Activated CD4-positive, alpha-beta T cell treated with anti-CD3 and anti-CD28 coated beads for 36 hours (primary cell): Measurements from ENCODE around the gene NCAPD3. TPM values are rescaled to one million over a fixed set of nuclear protein-coding genes. Genes with fewer than 3 reads are reported as not detected.

Experiments
- ATAC-seq: fragments of 200-7000 bp; cut with Tn5 transposase; one replicate; pipeline ENCODE4 v1.10.0; 2021; ENCODE audit warnings: mild to moderate bottlenecking, moderate library complexity
- CTCF ChIA-PET: fragments of 350-600 bp; sonication (Branson Sonifier 250); formaldehyde crosslinking; loops from one replicate; lab custom pipeline; 2021; ENCODE audit warnings: antibody characterized with exemption; lab: Charles Lee
- POLR2A ChIA-PET: fragments of 350-600 bp; sonication (Branson Sonifier 250); formaldehyde crosslinking; loops from one replicate; lab custom pipeline; 2021; ENCODE audit warnings: antibody characterized with exemption, inconsistent platforms; lab: Charles Lee
- DNase-seq: peaks from one replicate; pipeline ENCODE4 v3.0.0-alpha.2; 2020
- H3K27ac Mint-ChIP-seq: one replicate; pipeline ENCODE4 v1.8.0; 2021; ENCODE audit warnings: mixed read lengths
- H3K27me3 Mint-ChIP-seq: one replicate; pipeline ENCODE4 v1.8.0; 2021; ENCODE audit warnings: mixed read lengths
- H3K36me3 Mint-ChIP-seq: one replicate; pipeline ENCODE4 v1.8.0; 2021; ENCODE audit warnings: low read depth, mixed read lengths
- H3K4me1 Mint-ChIP-seq: one replicate; pipeline ENCODE4 v1.8.0; 2021; ENCODE audit warnings: mixed read lengths
- H3K4me3 Mint-ChIP-seq: one replicate; pipeline ENCODE4 v1.8.0; 2021; ENCODE audit warnings: mild to moderate bottlenecking, moderate library complexity, mixed read lengths
- H3K9me3 Mint-ChIP-seq: one replicate; pipeline ENCODE4 v1.8.0; 2021; ENCODE audit warnings: low read depth, mixed read lengths
- intact Hi-C, 2 experiments: fragments of 100-400 bp; cut with DNase I in 1 of 2; cut with micrococcal nuclease in 1 of 2; formaldehyde crosslinking; loops; one replicate each; pipeline versions ENCODE4 v1.14.2 to v1.15.1; 2022 to 2024; cut with DNase I, micrococcal nuclease
- total RNA-seq, 2 experiments: library from RNA; stranded (reverse); gene quantifications; one replicate each; pipeline ENCODE4 v1.2.3, GENCODE V29; 2021

NCAPD3 gene
- total RNA-seq, 2 experiments from 2014 or later = 78.9 to 92.1 TPM

DNA sequence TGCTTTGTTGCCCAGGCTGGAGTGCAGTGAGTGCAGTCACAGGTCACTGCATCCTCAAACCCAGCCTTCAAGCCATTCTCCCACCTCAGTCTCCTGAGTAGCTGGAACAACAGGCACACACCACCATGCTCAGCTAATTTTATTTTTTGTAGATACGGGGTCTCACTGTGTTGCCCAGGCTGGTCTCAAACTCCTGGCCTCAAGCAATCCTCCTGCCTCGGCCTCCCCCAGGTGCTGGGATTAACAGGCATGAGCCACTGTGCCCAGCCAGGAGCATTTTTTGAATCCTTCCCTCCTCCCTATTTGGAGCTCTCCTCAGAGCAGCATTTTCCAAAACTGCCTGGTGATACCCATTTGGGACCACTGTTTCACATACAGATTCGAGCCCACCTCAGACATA lies 77.2 kb downstream of the NCAPD3 start:
- ATAC-seq (no peak), DNase-seq (no peak)
- no peak overlapping the region for H3K4me3 Mint-ChIP-seq
- H3K27ac Mint-ChIP-seq = no peak overlapping the region
- H3K27me3 Mint-ChIP-seq = no peaks in the 10 kb centered on the region
- H3K9me3 Mint-ChIP-seq = no peaks in the 10 kb centered on the region
- ChIA-PET CTCF (interaction anchor here (0.5 kb wide), 1 partner anchor 65 kb away, joined by 3 read pairs; no protein-coding TSS in a partner anchor), POLR2A (interaction anchor here (0.6 kb wide), 1 partner anchor 96 kb away, joined by 4 read pairs; no protein-coding TSS in a partner anchor)
- H3K4me1 Mint-ChIP-seq = peaks cover 10% of the 10 kb centered on the region
- H3K36me3 Mint-ChIP-seq = peaks cover 26% of the 10 kb centered on the region
- intact Hi-C loops = no loop called here

DNA sequence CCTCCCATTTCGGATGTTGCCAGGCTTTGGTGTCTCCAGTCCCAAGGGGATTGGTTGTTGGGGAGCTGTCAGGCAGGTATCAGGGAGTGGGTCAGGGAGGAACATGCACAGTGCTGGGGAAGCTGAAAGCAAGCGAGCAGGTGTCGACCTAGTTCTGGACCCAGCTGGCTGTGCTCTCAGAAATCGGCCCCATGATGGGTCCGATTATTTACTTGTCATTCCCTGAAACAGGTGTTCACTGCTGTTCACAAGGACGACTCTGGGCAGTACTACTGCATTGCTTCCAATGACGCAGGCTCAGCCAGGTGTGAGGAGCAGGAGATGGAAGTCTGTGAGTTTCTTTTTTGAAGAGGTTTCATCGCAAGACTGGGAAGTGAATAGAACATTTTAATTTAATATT lies 78.1 kb downstream of the NCAPD3 start:
- DNase-seq = no peak
- ATAC-seq = no peak
- H3K4me1 Mint-ChIP-seq = peaks cover 10% of the 10 kb centered on the region
- ChIA-PET POLR2A (no interaction called here), CTCF (no interaction called here)
- peaks cover 20% of the 10 kb centered on the region for H3K36me3 Mint-ChIP-seq
- no peaks in the 10 kb centered on the region for H3K9me3 Mint-ChIP-seq
- H3K27ac Mint-ChIP-seq = no peak overlapping the region
- intact Hi-C loops = no loop called here
- H3K4me3 Mint-ChIP-seq = no peak overlapping the region
- H3K27me3 Mint-ChIP-seq = no peaks in the 10 kb centered on the region

GRCh38 chr11:134144744-134145143 lies 79.0 kb downstream of the NCAPD3 start:
- no peak for DNase-seq
- H3K27ac Mint-ChIP-seq = no peak overlapping the region
- H3K4me3 Mint-ChIP-seq = no peak overlapping the region
- H3K4me1 Mint-ChIP-seq = peaks cover 8% of the 10 kb centered on the region
- ChIA-PET CTCF (interaction anchor here (1.1 kb wide), 1 partner anchor 217 kb away, joined by 4 read pairs; no protein-coding TSS in a partner anchor), POLR2A (no interaction called here)
- intact Hi-C loops = no loop called here
- H3K9me3 Mint-ChIP-seq = no peaks in the 10 kb centered on the region
- no peaks in the 10 kb centered on the region for H3K27me3 Mint-ChIP-seq
- no peak for ATAC-seq
- H3K36me3 Mint-ChIP-seq = peaks cover 20% of the 10 kb centered on the region

DNA sequence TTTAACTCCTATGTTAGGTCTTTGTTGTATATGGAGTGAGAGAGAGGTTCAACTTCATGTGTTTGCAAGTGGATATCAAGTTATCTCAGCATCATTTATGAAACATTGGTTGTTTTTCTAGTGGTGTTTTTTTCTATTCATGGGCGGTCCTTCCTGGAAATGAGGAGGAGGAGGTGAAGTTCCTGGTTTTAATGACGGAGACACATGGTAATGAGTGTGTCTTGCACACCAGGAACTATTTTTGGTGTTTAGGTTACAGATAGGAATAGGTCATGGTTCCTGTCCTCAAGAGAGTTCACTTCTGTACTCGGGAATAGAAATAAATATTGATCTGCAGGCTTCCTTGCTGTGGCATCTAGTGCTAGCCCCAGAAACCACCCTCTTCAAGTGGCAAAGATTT lies 80.0 kb downstream of the NCAPD3 start:
- peaks cover 15% of the 10 kb centered on the region for H3K4me1 Mint-ChIP-seq
- POLR2A ChIA-PET = no interaction called here
- H3K27ac Mint-ChIP-seq = peak overlapping the region; percentile 17
- intact Hi-C loops = no loop called here
- no peaks in the 10 kb centered on the region for H3K27me3 Mint-ChIP-seq
- ATAC-seq = no peak
- H3K9me3 Mint-ChIP-seq = no peaks in the 10 kb centered on the region
- H3K36me3 Mint-ChIP-seq = peaks cover 18% of the 10 kb centered on the region
- no peak overlapping the region for H3K4me3 Mint-ChIP-seq
- no peak for DNase-seq
- CTCF ChIA-PET = interaction anchor here (1.1 kb wide), 1 partner anchor 216 kb away, joined by 4 read pairs; no protein-coding TSS in a partner anchor

DNA sequence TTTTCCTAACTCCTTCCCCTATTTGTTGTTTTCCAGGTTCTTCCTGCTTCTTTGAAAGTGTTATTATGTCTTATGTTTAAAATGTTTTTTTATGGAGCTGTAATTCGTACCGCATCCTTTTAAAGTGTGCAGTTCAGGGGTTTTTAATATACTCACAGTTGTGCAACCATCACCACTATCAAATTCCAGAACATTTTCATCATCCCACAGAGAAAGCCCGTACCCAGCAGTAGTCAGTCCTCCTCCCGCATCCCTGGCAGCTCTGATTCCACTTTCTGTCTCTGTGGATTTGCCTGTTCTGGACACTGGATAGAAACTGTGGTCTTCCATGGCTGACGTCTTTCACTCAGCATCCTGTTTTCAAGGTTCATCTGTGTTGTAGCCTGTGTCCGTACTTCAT lies 81.2 kb downstream of the NCAPD3 start:
- ChIA-PET CTCF (interaction anchor here (1.2 to 1.4 kb wide), 2 partner anchors 84 to 92 kb away, joined by 3 to 7 read pairs; no protein-coding TSS in a partner anchor), POLR2A (no interaction called here)
- intact Hi-C loops = no loop called here
- no peaks in the 10 kb centered on the region for H3K9me3 Mint-ChIP-seq
- H3K4me3 Mint-ChIP-seq = no peak overlapping the region
- ATAC-seq (no peak), DNase-seq (no peak)
- no peak overlapping the region for H3K27ac Mint-ChIP-seq
- no peaks in the 10 kb centered on the region for H3K27me3 Mint-ChIP-seq
- peaks cover 15% of the 10 kb centered on the region for H3K4me1 Mint-ChIP-seq
- peaks cover 15% of the 10 kb centered on the region for H3K36me3 Mint-ChIP-seq

GRCh38 chr11:134140961-134141490 lies 82.7 kb downstream of the NCAPD3 start:
- H3K27me3 Mint-ChIP-seq = no peaks in the 10 kb centered on the region

DNA sequence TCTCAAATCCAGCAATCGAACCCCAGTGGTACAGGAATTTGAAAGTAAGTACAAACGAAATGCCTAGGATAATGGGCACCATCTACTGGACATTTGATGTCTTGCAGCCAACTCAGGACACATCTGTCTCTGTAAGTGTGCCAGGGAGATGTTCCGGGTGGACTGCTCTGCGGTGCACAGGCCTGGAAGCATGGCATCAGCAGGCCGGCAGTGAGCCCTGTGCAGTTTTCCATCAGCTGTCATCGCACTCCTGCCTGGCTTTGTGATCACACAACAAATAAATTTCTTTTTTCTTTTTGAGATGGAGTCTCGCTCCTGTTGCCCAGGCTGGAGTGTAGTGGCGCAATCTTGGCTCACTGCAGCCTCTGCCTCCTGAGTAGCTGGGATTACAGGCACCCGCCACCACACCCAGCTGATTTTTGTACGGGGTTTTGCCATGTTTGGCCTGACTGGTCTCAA lies 83.9 kb downstream of the NCAPD3 start:
- H3K27ac Mint-ChIP-seq = no peak overlapping the region
- intact Hi-C loops = loop anchor here (1.0 to 5.0 kb wide), 4 partner anchors 90 to 213 kb away; no protein-coding TSS in a partner anchor
- no peaks in the 10 kb centered on the region for H3K9me3 Mint-ChIP-seq
- DNase-seq (peak; percentile 67), ATAC-seq (peak; percentile 87)
- H3K4me1 Mint-ChIP-seq = peaks cover 15% of the 10 kb centered on the region
- POLR2A ChIA-PET = no interaction called here
- H3K4me3 Mint-ChIP-seq = no peak overlapping the region
- CTCF ChIA-PET = interaction anchor here (0.7 to 2.9 kb wide), 8 partner anchors 16 to 216 kb away, joined by 3 to 26 read pairs (median 4); partner anchors contain the start of gene JAM3
- H3K36me3 Mint-ChIP-seq = peaks cover 9% of the 10 kb centered on the region
- no peaks in the 10 kb centered on the region for H3K27me3 Mint-ChIP-seq

More at GRCh38 chr11:134140961-134141490, 82.7 kb downstream of the NCAPD3 start:
- Mint-ChIP-seq H3K4me3 (no peak overlapping the region), H3K9me3 (no peaks in the 10 kb centered on the region), H3K4me1 (peaks cover 15% of the 10 kb centered on the region), H3K27ac (no peak overlapping the region), H3K36me3 (peaks cover 15% of the 10 kb centered on the region)
- ChIA-PET CTCF (interaction anchor here (0.7 to 2.9 kb wide), 5 partner anchors 72 to 213 kb away, joined by 3 to 26 read pairs (median 4); partner anchors contain the start of gene JAM3), POLR2A (no interaction called here)
- intact Hi-C loops = no loop called here
- no peak for DNase-seq
- no peak for ATAC-seq

DNA sequence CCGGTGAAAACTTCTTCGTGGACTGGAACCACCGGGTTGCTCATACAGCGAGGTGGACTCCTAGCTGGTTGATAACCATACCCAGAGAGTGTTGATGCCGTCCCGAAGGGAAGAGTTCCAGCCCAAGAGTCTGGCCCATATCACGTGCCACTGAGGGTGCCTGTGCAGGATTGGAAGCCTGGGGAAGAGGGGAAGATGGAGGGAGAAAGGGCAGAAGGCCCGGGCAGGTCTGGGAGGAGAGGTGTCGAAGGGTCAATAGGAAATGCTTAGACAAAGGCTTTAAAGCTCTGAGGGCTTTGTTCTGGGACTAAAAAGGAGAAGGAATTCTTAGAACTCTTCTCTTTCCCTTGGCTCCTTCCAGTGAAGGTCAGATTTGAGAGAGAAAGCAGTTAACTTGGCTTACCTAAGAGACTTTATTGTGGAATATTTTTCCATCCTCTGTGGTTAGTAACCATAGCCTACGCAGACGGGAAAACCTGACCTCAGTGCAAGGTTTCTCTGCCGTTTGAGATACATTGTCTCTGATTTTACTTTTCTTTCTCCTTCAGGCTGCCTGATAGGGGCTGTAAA lies 84.4 kb downstream of the NCAPD3 start:
- peak overlapping the region; percentile 47 for H3K27ac Mint-ChIP-seq
- no peak overlapping the region for H3K4me3 Mint-ChIP-seq
- DNase-seq = no peak
- H3K36me3 Mint-ChIP-seq = peaks cover 8% of the 10 kb centered on the region
- H3K4me1 Mint-ChIP-seq = peaks cover 15% of the 10 kb centered on the region
- H3K27me3 Mint-ChIP-seq = no peaks in the 10 kb centered on the region
- POLR2A ChIA-PET = no interaction called here
- no peak for ATAC-seq
- CTCF ChIA-PET = interaction anchor here (0.7 to 2.9 kb wide), 14 partner anchors 9 to 228 kb away, joined by 3 to 26 read pairs (median 3); no protein-coding TSS in a partner anchor
- intact Hi-C loops = loop anchor here (1.0 to 5.0 kb wide), 4 partner anchors 89 to 213 kb away; no protein-coding TSS in a partner anchor
- no peaks in the 10 kb centered on the region for H3K9me3 Mint-ChIP-seq

- H3K27ac Mint-ChIP-seq = no peak overlapping the region
- ChIA-PET POLR2A (no interaction called here), CTCF (interaction anchor here (0.8 to 2.9 kb wide), 11 partner anchors 8 to 227 kb away, joined by 3 to 26 read pairs (median 3); no protein-coding TSS in a partner anchor)
- peaks cover 4% of the 10 kb centered on the region for H3K36me3 Mint-ChIP-seq
- no peak for ATAC-seq
- intact Hi-C loops = loop anchor here (2.0 to 5.0 kb wide), 2 partner anchors 171 to 212 kb away; no protein-coding TSS in a partner anchor
- no peak for DNase-seq
- H3K9me3 Mint-ChIP-seq = peaks cover 3% of the 10 kb centered on the region
- no peak overlapping the region for H3K4me3 Mint-ChIP-seq
- peaks cover 8% of the 10 kb centered on the region for H3K4me1 Mint-ChIP-seq
- no peaks in the 10 kb centered on the region for H3K27me3 Mint-ChIP-seq
Measured at GRCh38 chr11:134138376-134138775, 85.4 kb downstream of the NCAPD3 start.

DNA sequence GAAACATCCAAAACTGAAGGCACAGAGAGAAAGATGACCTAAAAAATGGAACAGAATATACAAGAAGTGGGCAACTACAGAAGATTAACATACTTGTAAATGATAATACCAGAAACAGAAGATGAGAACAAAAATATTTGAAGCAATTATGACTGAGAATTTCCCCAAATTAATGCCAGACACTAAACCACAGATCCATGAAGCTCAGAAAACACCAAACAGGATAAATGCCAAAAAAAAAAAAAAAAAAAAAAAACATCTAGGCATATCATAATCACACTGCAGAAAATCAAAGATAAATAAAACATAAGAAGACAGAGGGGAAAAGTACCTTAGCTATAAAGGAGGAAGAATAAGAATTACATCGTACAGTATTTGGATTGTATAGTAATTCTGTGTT lies 89.6 kb downstream of the NCAPD3 start:
- POLR2A ChIA-PET = interaction anchor here (0.6 kb wide), 1 partner anchor 119 kb away, joined by 4 read pairs; the partner anchor contains the start of gene ACAD8

DNA sequence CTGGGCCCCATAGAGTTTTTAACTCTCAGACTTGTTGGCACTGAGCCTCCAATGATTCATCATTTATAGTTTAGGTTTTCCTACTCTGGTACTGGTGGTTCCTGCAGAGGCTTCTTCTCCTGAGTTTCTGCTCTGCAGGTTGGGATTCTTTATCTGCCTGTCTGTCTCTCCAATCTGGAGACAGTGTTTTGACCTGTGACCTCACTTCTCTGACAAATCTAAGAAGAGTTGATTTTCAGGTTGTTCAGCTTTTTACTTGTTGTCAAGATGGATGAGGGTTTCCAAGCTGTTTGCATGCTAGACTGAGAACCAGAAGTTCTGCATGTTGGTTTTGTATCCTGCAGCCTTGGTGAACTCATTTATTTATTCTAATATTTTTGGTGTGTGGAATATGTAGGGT lies 91.0 kb downstream of the NCAPD3 start:
- no peaks in the 10 kb centered on the region for H3K4me1 Mint-ChIP-seq
- no peak overlapping the region for H3K27ac Mint-ChIP-seq
- POLR2A ChIA-PET = interaction anchor here (0.9 kb wide), 1 partner anchor 107 kb away, joined by 3 read pairs; no protein-coding TSS in a partner anchor
- H3K36me3 Mint-ChIP-seq = peaks cover 20% of the 10 kb centered on the region
- peaks cover 26% of the 10 kb centered on the region for H3K9me3 Mint-ChIP-seq
- CTCF ChIA-PET = interaction anchor here (0.8 kb wide), 1 partner anchor 83 kb away, joined by 3 read pairs; no protein-coding TSS in a partner anchor
- H3K4me3 Mint-ChIP-seq = no peak overlapping the region
- intact Hi-C loops = no loop called here
- no peak for ATAC-seq
- no peaks in the 10 kb centered on the region for H3K27me3 Mint-ChIP-seq
- DNase-seq = no peak

More for the DNA sequence above, 89.6 kb downstream of the NCAPD3 start:
- Mint-ChIP-seq H3K9me3 (peaks cover 26% of the 10 kb centered on the region), H3K36me3 (peaks cover 18% of the 10 kb centered on the region), H3K27ac (no peak overlapping the region), H3K27me3 (no peaks in the 10 kb centered on the region), H3K4me1 (peaks cover under 1% of the 10 kb centered on the region), H3K4me3 (no peak overlapping the region)
- CTCF ChIA-PET = interaction anchor here (0.7 to 1.4 kb wide), 4 partner anchors 8 to 84 kb away, joined by 3 read pairs; no protein-coding TSS in a partner anchor
- ATAC-seq (no peak), DNase-seq (no peak)
- intact Hi-C loops = no loop called here
